Measurements from ENCODE around the gene CREBZF.

Gene CREBZF

GRCh38 chr11:85699957-85700741 is 35.2 kb upstream of the CREBZF start:
- H3K36me3 ChIP-seq (ENCODE audit: insufficient read depth, low read length) = no peaks in the 10 kb centered on the region
- H3K9me2 ChIP-seq (ENCODE audit: low read depth, low read length) = no peaks in the 10 kb centered on the region
- no peaks in the 10 kb centered on the region for H3K4me1 ChIP-seq (ENCODE audit: insufficient read depth, low read length, severe bottlenecking)
- H2AFZ ChIP-seq (ENCODE audit: low read length) = no peak overlapping the region
- no peak overlapping the region for H3K4me2 ChIP-seq (ENCODE audit: low read length)
- no peak overlapping the region for H3K4me3 ChIP-seq (ENCODE audit: low read depth, low read length, poor library complexity, severe bottlenecking)
- no peaks in the 10 kb centered on the region for H4K20me1 ChIP-seq (ENCODE audit: insufficient read depth, low read length)
- no peak overlapping the region for H3K9ac ChIP-seq (ENCODE audit: low read length)
- H3K79me2 ChIP-seq (ENCODE audit: insufficient read depth, low read length) = no peaks in the 10 kb centered on the region
- H3K9me3 ChIP-seq (ENCODE audit: low read length) = no peaks in the 10 kb centered on the region
- H3K27me3 ChIP-seq (ENCODE audit: insufficient read depth, low read length) = no peaks in the 10 kb centered on the region
- no peaks in the 10 kb centered on the region for H3F3A ChIP-seq (ENCODE audit: insufficient read depth, low read length)
- no peak overlapping the region for H3K27ac ChIP-seq (ENCODE audit: low read depth, low read length, poor library complexity, severe bottlenecking)
- no peak for TF ChIP-seq EZH2 (IDR thresholded peaks at IDR 0.05; ENCODE audit: borderline replicate concordance, low read length)
- TF ChIP-seq CTCF (IDR thresholded peaks at IDR 0.05; ENCODE audit: low read length) = no peak

GRCh38 chr11:85698195-85698594 is 33.3 kb upstream of the CREBZF start:
- Histone ChIP-seq H3K4me2 (ENCODE audit: low read length) (no peak overlapping the region), H3K79me2 (ENCODE audit: insufficient read depth, low read length) (no peaks in the 10 kb centered on the region), H3K9me2 (ENCODE audit: low read depth, low read length) (no peaks in the 10 kb centered on the region), H4K20me1 (ENCODE audit: insufficient read depth, low read length) (no peaks in the 10 kb centered on the region), H3K4me1 (ENCODE audit: insufficient read depth, low read length, severe bottlenecking) (no peaks in the 10 kb centered on the region), H3K9me3 (ENCODE audit: low read length) (no peaks in the 10 kb centered on the region), H3K4me3 (ENCODE audit: low read depth, low read length, poor library complexity, severe bottlenecking) (no peak overlapping the region), H3K27ac (ENCODE audit: low read depth, low read length, poor library complexity, severe bottlenecking) (no peak overlapping the region), H2AFZ (ENCODE audit: low read length) (no peak overlapping the region), H3K27me3 (ENCODE audit: insufficient read depth, low read length) (no peaks in the 10 kb centered on the region), H3F3A (ENCODE audit: insufficient read depth, low read length) (no peaks in the 10 kb centered on the region), H3K9ac (ENCODE audit: low read length) (no peak overlapping the region), H3K36me3 (ENCODE audit: insufficient read depth, low read length) (no peaks in the 10 kb centered on the region)
- TF ChIP-seq CTCF (IDR thresholded peaks at IDR 0.05; ENCODE audit: low read length) (no peak), EZH2 (IDR thresholded peaks at IDR 0.05; ENCODE audit: borderline replicate concordance, low read length) (no peak)

GRCh38 chr11:85697747-85698146 is 32.8 kb upstream of the CREBZF start:
- no peak overlapping the region for H3K4me2 ChIP-seq (ENCODE audit: low read length)
- H3K36me3 ChIP-seq (ENCODE audit: insufficient read depth, low read length) = no peaks in the 10 kb centered on the region
- H3K4me1 ChIP-seq (ENCODE audit: insufficient read depth, low read length, severe bottlenecking) = no peaks in the 10 kb centered on the region
- no peaks in the 10 kb centered on the region for H3K9me3 ChIP-seq (ENCODE audit: low read length)
- no peak overlapping the region for H3K4me3 ChIP-seq (ENCODE audit: low read depth, low read length, poor library complexity, severe bottlenecking)
- H3K9me2 ChIP-seq (ENCODE audit: low read depth, low read length) = no peaks in the 10 kb centered on the region
- no peaks in the 10 kb centered on the region for H4K20me1 ChIP-seq (ENCODE audit: insufficient read depth, low read length)
- TF ChIP-seq CTCF (IDR thresholded peaks at IDR 0.05; ENCODE audit: low read length) = no peak
- no peak for TF ChIP-seq EZH2 (IDR thresholded peaks at IDR 0.05; ENCODE audit: borderline replicate concordance, low read length)
- no peak overlapping the region for H2AFZ ChIP-seq (ENCODE audit: low read length)
- H3K27ac ChIP-seq (ENCODE audit: low read depth, low read length, poor library complexity, severe bottlenecking) = no peak overlapping the region
- no peaks in the 10 kb centered on the region for H3K79me2 ChIP-seq (ENCODE audit: insufficient read depth, low read length)
- no peaks in the 10 kb centered on the region for H3K27me3 ChIP-seq (ENCODE audit: insufficient read depth, low read length)
- no peak overlapping the region for H3K9ac ChIP-seq (ENCODE audit: low read length)
- no peaks in the 10 kb centered on the region for H3F3A ChIP-seq (ENCODE audit: insufficient read depth, low read length)
